OCI-M2 (cell line): Measurements from ENCODE around the gene YWHAB.
"Not testable (repeated sequence)": the region's sequence is repeated elsewhere in the genome, so short reads cannot be mapped to it uniquely, and the experiment has no call there.

ENCODE experiments used
- DNase-seq: peaks from one replicate; lab custom pipeline; 2025; ENCODE audit not compliant: unreplicated experiment; lab: John Stamatoyannopoulos, UW

YWHAB gene

DNA sequence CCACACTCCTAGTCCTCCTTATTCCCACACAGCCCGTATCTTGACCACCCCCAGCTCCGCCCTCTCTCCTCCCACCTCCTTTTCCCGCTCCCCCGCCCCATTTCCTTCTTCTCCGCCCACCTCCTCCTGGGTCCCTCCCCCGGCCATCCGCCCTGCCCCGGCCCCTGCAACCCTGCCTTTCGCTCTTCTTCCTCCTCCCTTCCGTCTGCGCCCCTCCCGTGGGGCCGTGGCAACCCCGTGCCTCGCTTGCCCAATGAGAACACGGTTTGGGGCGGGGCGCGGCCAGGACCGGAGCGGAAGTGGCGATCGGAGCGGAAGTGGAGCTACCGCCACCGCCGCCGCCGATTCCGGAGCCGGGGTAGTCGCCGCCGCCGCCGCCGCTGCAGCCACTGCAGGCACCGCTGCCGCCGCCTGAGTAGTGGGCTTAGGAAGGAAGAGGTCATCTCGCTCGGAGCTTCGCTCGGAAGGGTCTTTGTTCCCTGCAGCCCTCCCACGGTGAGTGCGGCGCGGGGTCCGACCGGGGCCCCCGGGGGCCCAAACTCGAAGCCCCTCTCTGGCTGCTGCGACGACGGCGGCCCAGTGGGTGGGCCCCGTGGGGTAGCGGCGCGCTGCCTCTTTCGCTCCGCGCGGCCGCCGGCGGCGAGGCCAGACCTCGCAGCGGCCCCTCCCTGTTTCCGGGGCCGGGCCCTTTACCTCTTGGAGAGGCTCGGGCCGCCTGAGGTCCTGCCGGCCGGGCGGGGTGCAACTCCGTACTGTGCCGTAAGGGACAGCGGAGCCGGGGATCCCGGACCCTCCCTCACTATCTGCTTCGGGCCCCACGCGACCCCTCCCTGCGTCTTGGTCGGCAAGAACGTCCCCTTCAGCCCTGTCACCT is at the start of gene YWHAB:
YWHAB (plus strand) TSS at position 314 of the 874 bp plus-strand sequence. CDS start 15,829 bp downstream, outside the sequence.
- DNase-seq: peak; percentile 69

DNA sequence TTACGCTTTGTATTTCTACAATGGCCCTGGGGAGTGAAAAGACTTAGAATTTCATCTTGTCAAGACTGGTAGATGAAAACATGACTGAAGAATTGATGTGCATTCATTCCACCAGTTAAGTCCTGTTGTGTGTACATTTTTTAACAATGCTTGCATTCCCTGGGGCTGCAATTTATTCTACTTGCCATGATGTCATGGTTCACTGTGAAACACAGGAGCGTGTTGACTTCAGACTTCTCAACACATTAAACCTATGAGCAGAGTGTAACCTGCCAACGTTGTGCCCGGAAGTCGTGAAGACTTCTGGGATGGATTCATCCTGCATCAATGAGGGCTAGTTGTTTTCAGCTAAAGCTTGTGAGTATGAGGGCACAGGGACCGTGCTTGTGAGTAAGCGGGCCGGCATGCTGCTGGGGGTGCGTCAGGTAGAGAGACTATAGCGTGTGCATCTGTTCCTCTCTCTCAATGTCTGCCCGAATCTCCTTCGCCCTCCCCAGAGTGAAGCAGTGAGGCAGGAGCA is 48.8 kb upstream of the YWHAB start:
- no peak for DNase-seq

DNA sequence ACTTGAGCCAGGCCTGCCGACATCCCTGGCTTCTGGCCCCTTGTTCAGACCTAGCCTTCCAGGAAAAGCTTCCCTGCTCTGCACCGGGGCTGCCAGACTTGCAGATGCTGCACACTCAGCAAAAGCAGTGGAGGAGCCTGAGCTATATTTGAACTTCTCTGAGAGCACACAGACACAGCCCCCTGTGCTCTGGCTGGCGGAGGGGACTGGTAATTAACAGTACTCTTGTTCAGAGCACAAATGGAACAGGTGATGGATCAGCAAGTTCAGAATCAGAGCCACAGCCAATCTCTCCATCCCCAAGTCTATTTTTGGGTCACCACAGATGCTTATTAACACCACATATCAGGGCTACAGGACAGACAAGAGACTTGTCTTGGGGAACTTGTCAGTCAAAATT is 47.6 kb upstream of the YWHAB start:
- no peak for DNase-seq

DNA sequence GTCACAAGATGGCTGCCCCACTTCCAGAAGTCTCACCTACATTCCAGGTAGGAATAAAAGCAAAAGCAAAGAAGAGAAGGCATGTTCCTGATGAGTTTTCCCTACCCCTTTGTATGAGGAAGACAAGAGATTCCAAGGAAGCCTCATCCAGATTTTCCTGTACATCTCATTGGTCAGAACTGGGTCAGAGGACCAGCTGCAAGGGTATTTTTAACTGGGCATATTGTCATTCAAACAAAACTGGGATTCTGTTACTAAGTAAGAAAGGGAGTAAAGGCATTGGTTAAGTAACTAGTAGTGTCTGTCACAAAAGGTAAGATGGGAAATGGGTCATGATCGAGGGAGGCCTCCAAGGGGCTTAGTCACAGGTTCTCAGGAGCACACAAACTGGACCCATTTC is 47.0 kb upstream of the YWHAB start:
- no peak for DNase-seq

DNA sequence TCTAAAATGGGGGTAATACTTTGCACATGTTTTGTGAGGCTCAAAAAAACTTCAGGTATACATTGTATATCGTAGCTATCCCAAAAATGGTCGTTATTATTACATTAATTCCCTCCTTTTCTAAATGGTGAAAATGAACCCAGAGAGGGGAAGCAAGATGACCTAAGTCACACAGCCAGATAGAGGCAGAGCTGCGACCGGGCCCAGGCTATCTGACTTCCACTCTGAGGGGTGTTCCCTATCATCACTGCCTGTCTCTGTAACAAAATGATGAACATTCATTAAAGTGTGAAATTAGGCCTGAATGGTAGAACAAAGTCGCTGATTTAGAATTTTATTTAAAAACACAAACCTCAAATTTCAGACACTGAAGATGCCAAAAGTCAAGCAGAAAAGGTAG is 46.0 kb upstream of the YWHAB start:
- DNase-seq: no peak

DNA sequence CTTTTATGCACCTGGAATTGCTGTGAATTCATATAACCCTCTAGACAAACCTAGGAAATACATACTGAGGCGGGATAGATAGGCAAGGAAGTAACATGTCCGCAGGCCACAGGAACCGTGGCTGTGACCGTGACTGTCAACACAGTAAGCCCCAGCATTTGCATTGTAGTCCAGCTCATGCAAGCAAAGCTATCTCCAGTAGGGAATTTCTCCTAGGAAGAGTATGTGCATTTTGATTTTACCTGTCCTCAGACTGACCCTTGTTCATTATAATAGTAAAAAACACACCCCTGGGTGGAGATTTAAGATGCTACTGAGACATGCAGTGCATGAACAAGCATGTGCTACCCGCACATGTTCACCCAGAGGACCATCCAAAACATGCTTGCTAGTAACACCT is 44.7 kb upstream of the YWHAB start:
- DNase-seq: no peak

DNA sequence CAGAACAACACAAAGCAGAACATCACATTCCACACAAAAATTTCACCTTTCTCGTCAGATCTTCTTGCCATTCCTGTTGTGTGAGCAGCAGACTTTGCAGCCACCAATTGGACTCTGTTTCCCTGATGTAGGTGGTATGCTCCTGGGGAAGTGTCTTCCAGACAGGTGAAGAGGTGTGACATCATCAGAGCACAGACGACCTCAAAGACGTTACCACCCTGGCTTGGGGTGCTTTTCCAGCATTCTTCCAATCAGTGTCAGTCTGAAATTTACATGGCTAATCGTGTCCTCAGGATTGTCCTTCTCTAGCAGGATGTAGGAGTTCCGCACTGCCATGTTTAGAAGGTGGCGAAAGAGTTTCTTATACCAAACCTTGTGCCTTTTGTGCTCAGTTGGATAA is 43.5 kb upstream of the YWHAB start:
- no peak for DNase-seq

DNA sequence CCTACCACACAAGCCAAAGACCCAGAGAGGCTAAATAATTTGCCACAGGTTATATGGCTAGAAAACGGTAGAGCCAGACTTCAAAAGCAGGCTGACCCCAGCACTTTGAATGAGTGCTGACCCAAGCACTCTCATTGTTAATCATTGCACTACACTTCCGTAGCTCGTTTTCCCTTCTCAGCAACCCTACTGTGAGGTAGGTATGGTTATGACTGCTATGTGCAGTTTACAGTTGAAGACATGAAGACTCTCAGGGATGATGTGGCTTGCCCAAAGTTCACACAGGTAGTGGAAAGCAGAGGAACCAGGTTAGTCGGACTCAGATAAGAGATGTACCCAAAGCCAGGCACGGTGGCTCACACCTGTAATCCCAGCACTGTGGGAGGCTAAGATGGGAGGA is 41.6 kb upstream of the YWHAB start:
- no peak for DNase-seq

DNA sequence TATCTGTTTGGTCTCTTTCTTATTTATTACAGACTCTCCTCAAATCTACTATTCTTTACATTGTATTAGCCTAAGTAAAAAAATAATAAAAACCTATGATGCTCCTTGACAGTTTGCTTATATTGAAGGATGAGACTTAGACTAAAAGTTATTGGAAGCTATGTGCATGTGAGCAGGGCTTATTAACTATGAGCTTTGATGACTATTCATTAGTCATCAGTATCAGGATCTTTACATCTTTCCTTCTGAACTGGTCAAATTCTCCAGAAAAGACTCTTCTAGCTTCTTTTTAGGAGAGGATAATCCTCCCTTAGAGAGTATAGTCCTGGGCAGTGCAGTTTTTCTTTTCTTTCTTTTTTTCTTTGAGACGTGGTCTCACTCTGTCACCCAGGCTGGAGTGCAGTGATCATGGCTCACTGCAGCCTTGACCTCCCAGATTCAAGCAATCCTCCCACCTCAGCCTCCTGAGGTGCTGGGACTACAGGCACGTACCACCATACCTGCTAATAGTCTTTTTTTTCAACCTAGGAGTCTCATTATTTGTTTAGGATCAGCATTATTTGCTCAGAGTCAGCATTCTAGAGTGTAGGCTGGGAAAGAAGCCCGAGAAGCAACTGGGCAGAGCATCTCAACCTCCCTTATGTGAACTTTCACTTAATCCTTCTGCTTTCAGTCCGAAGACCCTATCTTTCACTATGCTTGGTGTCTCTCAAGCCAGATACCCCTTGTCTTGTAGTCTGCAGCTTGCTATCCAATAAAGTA is 37.1 kb upstream of the YWHAB start:
- no peak for DNase-seq

DNA sequence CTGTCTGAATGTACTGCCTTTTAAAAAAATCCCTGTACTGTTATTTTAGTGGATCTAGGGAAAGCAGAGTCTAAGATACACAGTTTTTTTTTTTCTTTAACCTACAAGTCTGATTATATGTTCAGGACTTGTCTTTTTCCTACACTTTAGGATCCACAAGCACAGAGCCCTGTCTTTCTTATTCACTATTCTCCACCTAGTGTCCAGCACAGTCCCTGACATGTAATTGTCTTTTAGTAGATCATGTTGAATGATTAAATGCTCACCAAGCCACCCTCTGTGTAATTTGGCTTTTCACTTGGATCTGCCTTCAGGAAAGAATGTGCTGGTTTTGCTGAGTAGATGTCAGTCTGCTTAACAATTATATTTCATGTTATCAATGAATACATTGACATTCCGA is 35.8 kb upstream of the YWHAB start:
- DNase-seq: no peak

DNA sequence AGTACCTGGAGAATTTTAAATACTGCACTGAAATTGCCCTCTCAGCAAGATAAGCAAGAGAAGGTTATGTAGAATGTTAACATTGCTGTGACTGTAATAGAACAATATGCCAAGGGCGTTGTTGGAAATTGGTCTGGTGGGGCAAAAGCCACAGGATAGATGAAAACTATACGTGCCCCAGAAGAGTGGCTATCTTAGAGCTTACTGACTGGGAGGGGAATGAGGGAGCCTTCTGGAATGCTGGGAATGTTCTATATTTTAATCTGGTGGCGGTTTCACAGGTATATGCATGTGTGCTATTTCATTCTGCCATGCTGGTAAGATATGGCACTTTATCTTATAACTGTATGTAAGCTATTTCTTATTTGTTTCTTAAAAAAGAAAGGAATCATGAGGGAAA is 35.2 kb upstream of the YWHAB start:
- no peak for DNase-seq

DNA sequence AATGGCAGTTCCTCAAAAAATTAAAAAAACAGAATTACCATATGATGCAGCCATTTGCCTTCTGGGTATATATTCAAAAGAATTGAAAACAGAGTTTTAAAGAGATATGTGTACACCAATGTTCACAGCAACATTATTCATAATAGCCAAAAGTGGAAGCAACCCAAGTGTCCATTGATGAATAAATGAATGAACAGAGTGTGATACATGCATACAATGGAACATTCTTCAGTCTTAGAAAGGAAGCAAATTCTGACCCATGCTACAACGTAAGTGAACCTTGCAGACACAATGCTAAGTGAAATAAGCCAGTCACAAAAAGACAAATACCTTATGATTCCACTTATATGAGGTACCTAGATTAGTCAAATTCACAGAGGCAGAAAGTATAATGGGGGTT is 34.7 kb upstream of the YWHAB start:
- no peak for DNase-seq

DNA sequence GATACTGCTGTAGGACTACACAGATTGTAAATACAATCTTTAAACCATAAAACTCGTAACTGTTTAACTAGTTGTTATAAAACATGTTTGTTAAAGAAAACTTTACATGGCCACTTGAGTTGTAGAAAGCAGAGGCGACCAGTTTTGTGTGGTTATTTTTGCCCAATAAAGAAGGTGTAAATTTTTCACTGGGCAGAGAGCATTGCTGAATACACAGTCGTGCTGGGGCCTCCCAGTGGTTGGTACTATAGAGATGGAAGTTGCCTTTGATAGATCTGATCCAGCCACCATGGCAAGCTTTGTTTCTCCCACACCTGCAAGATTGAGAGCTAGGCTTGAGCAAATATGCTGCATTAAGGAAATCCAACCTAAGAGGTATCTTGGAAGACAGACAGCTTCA is 34.0 kb upstream of the YWHAB start:
- no peak for DNase-seq

DNA sequence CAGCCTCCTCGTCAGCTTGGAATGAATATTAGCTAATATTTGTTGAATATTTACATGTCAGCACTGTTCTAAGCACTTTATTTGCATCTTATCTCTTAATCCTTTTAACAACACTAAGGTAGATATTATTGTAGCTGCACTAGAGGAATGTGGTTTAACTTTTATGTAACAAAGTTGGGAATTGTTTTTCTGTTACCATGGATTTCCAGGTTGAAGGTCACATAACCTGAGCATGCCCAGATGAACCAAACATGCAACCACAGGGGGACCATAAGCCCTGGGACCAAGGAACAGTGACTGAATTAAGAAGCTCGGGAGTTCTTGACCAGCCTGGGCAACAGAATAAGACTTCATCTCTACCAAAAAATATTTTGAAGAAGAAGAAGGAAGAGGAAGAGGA is 29.1 kb upstream of the YWHAB start:
- no peak for DNase-seq

DNA sequence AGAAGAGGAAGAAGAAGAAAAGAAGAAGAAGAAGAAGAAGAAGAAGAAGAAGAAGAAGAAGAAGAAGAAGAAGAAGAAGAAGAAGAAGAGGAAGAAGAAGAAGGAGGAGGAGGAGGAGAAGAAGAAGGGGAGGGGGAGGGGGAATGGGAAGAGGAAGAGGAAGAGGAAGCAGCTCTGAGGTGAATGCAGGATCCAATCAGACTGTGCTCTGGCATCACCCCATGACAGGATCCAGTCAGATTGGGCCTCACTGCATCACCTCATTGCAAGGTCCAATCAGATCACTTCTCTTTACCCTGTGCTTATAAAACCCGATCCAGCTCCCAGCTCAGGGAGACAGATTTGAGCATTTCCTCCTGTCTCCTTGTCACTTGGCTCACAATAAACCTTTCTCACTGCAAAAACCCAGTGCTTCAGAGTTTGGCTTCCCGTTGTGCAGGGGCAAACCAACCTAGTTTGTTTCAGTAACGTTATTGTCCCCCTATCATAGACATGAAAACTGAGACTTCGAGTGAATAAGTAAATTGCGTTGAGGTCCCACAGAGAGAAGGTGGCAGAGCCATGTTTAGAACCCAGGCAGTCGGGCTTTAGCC is 28.6 kb upstream of the YWHAB start:
- no peak for DNase-seq

DNA sequence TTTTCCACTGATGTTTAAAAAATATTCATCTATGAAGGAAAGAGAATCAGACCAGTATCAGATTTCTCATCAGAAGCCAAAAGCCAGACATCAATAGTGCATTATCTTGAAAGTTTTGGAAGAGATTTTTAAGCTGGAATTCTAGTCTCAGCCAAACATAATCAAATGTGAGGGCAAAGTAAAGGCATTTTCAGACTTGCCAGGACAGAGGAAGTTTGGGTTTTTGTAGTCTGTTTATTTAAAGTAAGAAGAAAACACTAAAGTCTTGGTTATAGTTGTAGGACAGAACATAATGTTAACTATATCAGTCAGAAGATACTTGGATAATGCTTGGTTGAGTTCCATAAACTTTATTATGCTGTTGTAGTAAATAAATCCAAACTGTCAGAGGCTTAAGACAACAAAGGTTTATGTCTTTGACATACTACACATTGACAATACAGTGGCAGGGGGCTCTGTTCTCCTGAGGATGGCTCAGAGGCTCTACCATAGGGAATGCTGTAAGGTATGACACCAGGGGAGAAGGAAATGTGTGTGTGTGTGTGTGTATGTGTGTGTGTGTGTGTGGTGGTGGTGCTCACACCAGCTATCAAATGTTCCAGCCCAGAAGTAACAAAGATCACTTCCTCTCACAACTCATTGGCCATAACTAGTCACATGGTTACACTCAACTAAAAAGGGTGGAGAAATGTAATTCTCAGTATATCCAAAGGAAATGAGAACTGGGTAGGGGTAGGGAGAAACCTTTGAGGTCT is 26.7 kb upstream of the YWHAB start:
- no peak for DNase-seq

DNA sequence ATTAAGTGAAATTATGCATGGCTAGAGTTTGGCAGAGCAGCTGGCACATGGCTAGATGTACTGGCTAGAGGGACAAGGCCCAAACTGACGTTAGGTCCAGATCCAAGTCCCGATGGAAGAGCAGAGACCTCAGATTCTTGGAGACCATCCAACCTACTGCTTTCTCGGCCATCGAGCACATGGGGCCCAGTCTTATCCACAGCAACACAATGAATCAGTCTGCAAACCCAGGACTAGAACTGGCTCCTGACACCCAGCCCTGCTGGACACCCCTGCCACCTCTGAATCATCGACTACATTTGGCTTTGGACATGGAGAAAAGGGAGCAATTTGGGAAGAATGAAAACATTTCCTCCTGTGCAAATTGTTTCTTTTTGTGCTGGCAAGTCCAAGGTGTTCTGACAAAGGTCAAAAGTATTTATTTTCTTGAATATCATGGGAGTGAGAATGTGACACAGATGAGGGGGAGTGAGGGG is 23.9 kb upstream of the YWHAB start:
- no peak for DNase-seq

DNA sequence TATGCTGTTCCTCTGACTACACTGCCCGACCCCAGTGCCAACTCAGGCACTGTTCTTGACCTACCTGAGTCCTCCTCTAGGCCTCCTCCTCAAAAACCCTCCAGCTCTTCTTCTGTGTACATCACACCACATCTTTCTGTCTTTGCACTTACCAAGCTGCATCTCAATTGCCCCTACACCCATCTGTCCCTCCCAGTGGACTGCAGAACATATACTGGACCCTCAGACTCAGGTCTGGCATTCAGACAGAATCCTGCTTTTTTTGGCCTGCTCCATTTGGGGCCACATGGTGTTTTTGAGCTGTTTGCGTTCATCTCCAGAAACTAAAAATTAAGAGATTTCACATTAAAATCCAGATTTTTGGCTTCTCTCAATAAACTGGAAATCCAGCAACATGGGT is 23.2 kb upstream of the YWHAB start:
- DNase-seq: no peak

DNA sequence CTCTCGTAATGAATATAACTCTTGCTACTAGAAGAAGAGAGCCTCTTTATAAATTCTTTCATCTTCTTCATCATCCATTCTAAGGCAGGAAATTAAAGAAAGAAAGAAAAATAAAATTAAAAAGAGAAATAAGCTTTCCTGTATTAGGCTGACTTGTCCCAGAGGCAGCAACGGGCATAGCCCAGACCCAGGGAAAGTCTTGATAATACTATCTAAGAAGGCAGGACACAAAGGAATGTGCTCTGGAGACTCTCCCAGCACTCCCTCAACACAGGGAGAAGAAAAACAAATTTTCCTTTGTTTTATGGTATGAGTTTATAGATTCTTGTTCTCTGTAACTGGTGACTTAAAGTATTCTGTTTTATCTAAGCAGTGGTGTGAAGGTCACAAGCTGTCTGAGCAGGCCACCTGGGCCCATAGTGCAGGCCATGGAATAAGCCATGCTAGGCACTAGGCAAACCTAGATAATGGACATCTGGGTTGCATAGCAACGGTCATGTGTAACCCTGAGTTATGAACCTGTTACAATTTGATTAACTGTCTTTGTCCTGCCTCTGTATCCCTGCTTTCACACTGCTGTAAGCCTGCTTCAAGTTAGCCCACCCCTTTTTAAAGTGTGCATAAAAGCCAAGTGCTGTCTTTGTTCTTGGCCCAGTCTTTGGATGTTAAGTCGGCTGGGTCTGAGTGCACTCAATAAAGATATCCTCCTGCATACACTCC is 22.0 kb upstream of the YWHAB start:
- not testable (repeated sequence) for DNase-seq

DNA sequence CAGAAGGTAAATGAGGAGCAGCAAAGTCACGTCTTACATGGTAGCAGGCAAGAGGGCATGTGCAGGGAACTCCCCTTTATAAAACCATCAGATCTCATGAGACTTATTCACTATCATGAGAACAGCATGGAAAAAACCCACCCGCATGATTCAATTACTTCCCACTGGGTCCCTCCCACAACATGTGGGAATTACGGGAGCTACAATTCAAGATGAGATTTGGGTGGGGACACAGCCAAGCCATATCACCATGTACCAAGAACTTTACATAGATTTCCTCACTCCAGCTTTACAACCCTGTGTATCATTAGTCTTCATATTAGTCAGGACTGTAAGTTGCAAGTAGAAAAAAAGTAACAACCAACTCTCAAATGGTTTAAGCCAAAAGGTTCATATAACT is 21.0 kb upstream of the YWHAB start:
- DNase-seq: not testable (repeated sequence)
